Mucosa of stomach (tissue), 1 donor: Measurements from ENCODE around the gene WNT10A.

Experiments
- H3K27me3 ChIP-seq: one replicate; pipeline ENCODE4 v1.7.0; 2013; ENCODE audit warnings: mild to moderate bottlenecking, low read length; ENCODE audit not compliant: control insufficient read depth, insufficient read depth
- H3K36me3 ChIP-seq: one replicate; pipeline ENCODE4 v1.7.0; 2013; ENCODE audit warnings: low read length; ENCODE audit not compliant: control insufficient read depth, insufficient read depth
- H3K4me1 ChIP-seq: one replicate; pipeline ENCODE4 v1.7.0; 2013; ENCODE audit warnings: mild to moderate bottlenecking, low read length; ENCODE audit not compliant: control insufficient read depth, insufficient read depth
- H3K4me3 ChIP-seq: one replicate; pipeline ENCODE4 v1.7.0; 2013; ENCODE audit warnings: low read length
- H3K9ac ChIP-seq: one replicate; pipeline ENCODE4 v1.7.0; 2013; ENCODE audit warnings: mild to moderate bottlenecking, low read length, moderate library complexity
- H3K9me3 ChIP-seq: one replicate; pipeline ENCODE4 v1.7.0; 2013; ENCODE audit warnings: mild to moderate bottlenecking, low read length, moderate library complexity; ENCODE audit not compliant: control insufficient read depth
- donor health status: Pancreatic carcinoma.

The WNT10A gene

GRCh38 chr2:218859556-218859987 is 21.1 kb upstream of the WNT10A start, which contains the start of gene WNT6:
TSS of gene WNT6 (plus strand) at chr2:218859805. CDS start at chr2:218860038, 233 bp downstream.
- no peak within 1 kb of the TSS for H3K4me3 ChIP-seq
- H3K9ac ChIP-seq, result no peak within 1 kb of the TSS
- no peaks in the 10 kb centered on the region for H3K36me3 ChIP-seq
- H3K4me1 ChIP-seq, result peaks cover 7% of the 10 kb centered on the region
- H3K27me3 ChIP-seq, result peaks cover 84% of the 10 kb centered on the region
- H3K9me3 ChIP-seq, result no peaks in the 10 kb centered on the region

GRCh38 chr2:218859988-218860831 is 20.4 kb upstream of the WNT10A start:
- H3K4me1 ChIP-seq, result peaks cover 7% of the 10 kb centered on the region
- H3K9ac ChIP-seq, result no peak overlapping the region
- H3K9me3 ChIP-seq, result no peaks in the 10 kb centered on the region
- H3K4me3 ChIP-seq, result no peak overlapping the region
- no peaks in the 10 kb centered on the region for H3K36me3 ChIP-seq
- peaks cover 79% of the 10 kb centered on the region for H3K27me3 ChIP-seq

GRCh38 chr2:218860950-218861381 is 19.7 kb upstream of the WNT10A start:
- peaks cover 71% of the 10 kb centered on the region for H3K27me3 ChIP-seq
- no peak overlapping the region for H3K4me3 ChIP-seq
- H3K9me3 ChIP-seq, result no peaks in the 10 kb centered on the region
- H3K36me3 ChIP-seq, result no peaks in the 10 kb centered on the region
- H3K9ac ChIP-seq, result no peak overlapping the region
- H3K4me1 ChIP-seq, result peaks cover 7% of the 10 kb centered on the region

GRCh38 chr2:218861645-218862318 is 18.9 kb upstream of the WNT10A start:
- H3K9me3 ChIP-seq, result no peaks in the 10 kb centered on the region
- no peaks in the 10 kb centered on the region for H3K36me3 ChIP-seq
- H3K4me1 ChIP-seq, result peaks cover 7% of the 10 kb centered on the region
- H3K4me3 ChIP-seq, result no peak overlapping the region
- no peak overlapping the region for H3K9ac ChIP-seq
- H3K27me3 ChIP-seq, result peaks cover 68% of the 10 kb centered on the region

GRCh38 chr2:218863021-218863520 is 17.6 kb upstream of the WNT10A start:
- H3K4me1 ChIP-seq, result peaks cover 7% of the 10 kb centered on the region
- H3K9me3 ChIP-seq, result no peaks in the 10 kb centered on the region
- no peaks in the 10 kb centered on the region for H3K36me3 ChIP-seq
- no peak overlapping the region for H3K9ac ChIP-seq
- no peak overlapping the region for H3K4me3 ChIP-seq
- peaks cover 67% of the 10 kb centered on the region for H3K27me3 ChIP-seq

GRCh38 chr2:218865396-218865795 is 15.3 kb upstream of the WNT10A start:
- Histone ChIP-seq H3K4me3 (no peak overlapping the region), H3K9me3 (no peaks in the 10 kb centered on the region), H3K27me3 (peaks cover 65% of the 10 kb centered on the region), H3K4me1 (peaks cover 2% of the 10 kb centered on the region), H3K9ac (no peak overlapping the region), H3K36me3 (no peaks in the 10 kb centered on the region)

GRCh38 chr2:218865999-218866398 is 14.7 kb upstream of the WNT10A start:
- no peaks in the 10 kb centered on the region for H3K36me3 ChIP-seq
- no peak overlapping the region for H3K9ac ChIP-seq
- no peak overlapping the region for H3K4me3 ChIP-seq
- H3K9me3 ChIP-seq, result no peaks in the 10 kb centered on the region
- peaks cover 65% of the 10 kb centered on the region for H3K27me3 ChIP-seq
- peaks cover 3% of the 10 kb centered on the region for H3K4me1 ChIP-seq

GRCh38 chr2:218867900-218868299 is 12.8 kb upstream of the WNT10A start:
- Histone ChIP-seq H3K4me1 (peaks cover 6% of the 10 kb centered on the region), H3K9ac (no peak overlapping the region), H3K4me3 (no peak overlapping the region), H3K9me3 (no peaks in the 10 kb centered on the region), H3K36me3 (no peaks in the 10 kb centered on the region), H3K27me3 (peaks cover 71% of the 10 kb centered on the region)

- no peak overlapping the region for H3K4me3 ChIP-seq
- H3K36me3 ChIP-seq, result no peaks in the 10 kb centered on the region
- H3K9me3 ChIP-seq, result no peaks in the 10 kb centered on the region
- H3K27me3 ChIP-seq, result peaks cover 71% of the 10 kb centered on the region
- no peak overlapping the region for H3K9ac ChIP-seq
- peaks cover 9% of the 10 kb centered on the region for H3K4me1 ChIP-seq
Measured at GRCh38 chr2:218869064-218869463, 11.6 kb upstream of the WNT10A start.

GRCh38 chr2:218870984-218871344 is 9.7 kb upstream of the WNT10A start:
- no peak overlapping the region for H3K4me3 ChIP-seq
- H3K4me1 ChIP-seq, result peaks cover 9% of the 10 kb centered on the region
- no peaks in the 10 kb centered on the region for H3K9me3 ChIP-seq
- H3K36me3 ChIP-seq, result no peaks in the 10 kb centered on the region
- peaks cover 82% of the 10 kb centered on the region for H3K27me3 ChIP-seq
- H3K9ac ChIP-seq, result no peak overlapping the region

- Histone ChIP-seq H3K27me3 (peaks cover 83% of the 10 kb centered on the region), H3K4me1 (peaks cover 9% of the 10 kb centered on the region), H3K36me3 (no peaks in the 10 kb centered on the region), H3K4me3 (no peak overlapping the region), H3K9ac (no peak overlapping the region), H3K9me3 (no peaks in the 10 kb centered on the region)
Measured at GRCh38 chr2:218871345-218872302, 9.0 kb upstream of the WNT10A start.
